Gastroesophageal sphincter (tissue), 3 donors: ENCODE results near the gene FAM234A.

Experiments used
- CTCF ChIP-seq, 4 experiments: fragments of 200-600 bp in 2 of 4; fragments of 450-650 bp in 2 of 4; sonication (generic) in 1 of 4; IDR thresholded peaks; one replicate each; pipeline ENCODE4 v1.5.1; 2017 to 2019; ENCODE audit warnings: antibody characterized with exemption in 4 of 4, mild to moderate bottlenecking in 2 of 4, moderate library complexity in 2 of 4
- POLR2A ChIP-seq, 2 donors: fragments of 450-650 bp; IDR thresholded peaks; one replicate each; pipeline ENCODE4 v1.6.1; 2017; ENCODE audit warnings: antibody characterized with exemption in 2 of 2, mild to moderate bottlenecking in 2 of 2, moderate library complexity in 1 of 2

DNA sequence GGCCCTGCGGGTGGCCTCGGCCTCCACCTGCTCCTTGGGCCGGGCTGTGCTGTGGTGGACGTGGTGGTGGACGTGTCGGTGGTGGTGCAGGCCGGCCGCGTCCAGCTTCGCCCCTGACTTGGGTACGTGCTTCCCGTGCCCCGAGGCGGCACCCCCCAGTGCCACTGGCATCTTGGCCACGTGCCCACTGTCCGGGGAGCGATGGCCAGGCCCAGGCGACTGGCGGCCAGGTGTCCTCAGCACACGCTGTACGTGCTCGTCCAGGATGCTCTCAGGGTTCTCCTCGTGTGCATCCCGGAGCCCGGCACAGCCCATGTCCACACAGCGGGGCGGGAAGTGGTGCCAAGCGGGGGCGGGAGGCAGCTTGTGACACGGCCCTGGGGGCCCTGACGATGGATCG is 63.2 kb downstream of the FAM234A start:
- no peak for TF ChIP-seq CTCF (IDR thresholded peaks at IDR 0.05)
- TF ChIP-seq POLR2A (IDR thresholded peaks at IDR 0.05) = no peak
